ENCODE results near the gene STAT4.

The STAT4 gene, protein sequence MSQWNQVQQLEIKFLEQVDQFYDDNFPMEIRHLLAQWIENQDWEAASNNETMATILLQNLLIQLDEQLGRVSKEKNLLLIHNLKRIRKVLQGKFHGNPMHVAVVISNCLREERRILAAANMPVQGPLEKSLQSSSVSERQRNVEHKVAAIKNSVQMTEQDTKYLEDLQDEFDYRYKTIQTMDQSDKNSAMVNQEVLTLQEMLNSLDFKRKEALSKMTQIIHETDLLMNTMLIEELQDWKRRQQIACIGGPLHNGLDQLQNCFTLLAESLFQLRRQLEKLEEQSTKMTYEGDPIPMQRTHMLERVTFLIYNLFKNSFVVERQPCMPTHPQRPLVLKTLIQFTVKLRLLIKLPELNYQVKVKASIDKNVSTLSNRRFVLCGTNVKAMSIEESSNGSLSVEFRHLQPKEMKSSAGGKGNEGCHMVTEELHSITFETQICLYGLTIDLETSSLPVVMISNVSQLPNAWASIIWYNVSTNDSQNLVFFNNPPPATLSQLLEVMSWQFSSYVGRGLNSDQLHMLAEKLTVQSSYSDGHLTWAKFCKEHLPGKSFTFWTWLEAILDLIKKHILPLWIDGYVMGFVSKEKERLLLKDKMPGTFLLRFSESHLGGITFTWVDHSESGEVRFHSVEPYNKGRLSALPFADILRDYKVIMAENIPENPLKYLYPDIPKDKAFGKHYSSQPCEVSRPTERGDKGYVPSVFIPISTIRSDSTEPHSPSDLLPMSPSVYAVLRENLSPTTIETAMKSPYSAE

DNA sequence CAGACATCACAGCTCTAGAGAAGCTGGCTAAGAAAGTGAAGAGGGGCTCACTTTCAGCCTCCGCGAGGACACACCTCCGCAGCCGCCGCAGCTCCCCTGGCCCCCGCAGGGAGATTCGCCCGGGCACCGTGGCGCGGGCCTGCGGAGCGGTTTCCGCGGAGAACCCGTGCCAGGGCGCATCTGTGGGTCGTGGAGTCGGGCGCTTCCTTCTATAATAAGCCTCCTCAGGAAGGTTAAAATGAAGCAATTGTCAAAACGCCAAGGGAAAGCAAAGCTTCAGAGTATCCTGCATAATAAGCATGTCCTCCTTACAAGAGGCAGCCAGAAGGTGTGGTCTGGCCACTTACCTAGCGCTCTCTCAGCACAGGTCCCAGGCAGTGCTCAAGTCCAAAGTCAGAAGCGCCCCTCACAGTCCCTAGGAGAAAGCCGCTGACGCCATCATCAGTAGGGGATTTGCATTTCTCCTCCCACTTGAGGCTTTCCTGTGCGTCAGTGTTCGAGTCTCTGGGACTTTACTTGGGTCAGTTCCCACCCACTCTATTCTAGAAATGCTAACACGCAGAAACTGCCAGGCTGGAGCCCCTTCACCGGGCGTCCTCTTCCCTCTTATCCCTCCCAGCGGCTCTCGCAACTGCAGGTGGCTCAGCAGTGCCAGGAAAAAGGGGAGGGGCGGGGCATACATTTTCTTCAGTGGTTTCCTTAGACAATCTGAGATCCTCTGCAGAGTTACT, at the start of gene STAT4:
STAT4 (minus strand) TSS at position 395 of the 731 bp plus-strand sequence. CDS start 2,791 bp downstream, outside the sequence.
- DNase-seq (ENCODE audit: low read depth in 1 of 2, low spot score in 1 of 2): peak; percentile 44 to 50

DNA sequence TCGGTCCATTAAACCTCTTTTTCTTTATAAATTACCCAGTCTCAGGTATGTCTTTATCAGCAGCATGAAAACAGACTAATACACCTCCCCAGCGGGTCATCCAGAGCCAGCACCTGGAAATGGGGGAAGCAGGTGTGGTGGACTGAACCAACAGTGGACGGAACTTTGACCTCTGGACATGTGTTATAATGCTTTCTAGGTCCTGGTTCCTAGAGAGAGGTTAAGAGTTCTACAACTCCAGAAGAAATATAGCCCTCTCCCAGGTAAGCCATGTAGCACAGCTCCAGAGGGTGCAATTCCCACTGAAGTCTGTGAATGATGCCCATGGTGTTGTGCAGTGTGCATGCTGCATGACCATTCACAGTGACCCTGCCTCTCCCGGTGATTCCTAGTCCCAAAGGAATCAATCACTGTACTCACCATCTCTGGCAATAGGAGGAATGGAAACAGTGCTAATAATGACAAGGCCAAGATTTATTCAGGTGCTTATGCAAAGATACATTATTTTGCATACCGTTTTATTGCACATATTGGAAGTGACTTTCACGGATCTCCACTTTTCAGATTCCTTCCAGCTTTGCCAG, 49.2 kb upstream of the STAT4 start:
- DNase-seq (ENCODE audit: low read depth in 1 of 2, low spot score in 1 of 2): no peak

DNA sequence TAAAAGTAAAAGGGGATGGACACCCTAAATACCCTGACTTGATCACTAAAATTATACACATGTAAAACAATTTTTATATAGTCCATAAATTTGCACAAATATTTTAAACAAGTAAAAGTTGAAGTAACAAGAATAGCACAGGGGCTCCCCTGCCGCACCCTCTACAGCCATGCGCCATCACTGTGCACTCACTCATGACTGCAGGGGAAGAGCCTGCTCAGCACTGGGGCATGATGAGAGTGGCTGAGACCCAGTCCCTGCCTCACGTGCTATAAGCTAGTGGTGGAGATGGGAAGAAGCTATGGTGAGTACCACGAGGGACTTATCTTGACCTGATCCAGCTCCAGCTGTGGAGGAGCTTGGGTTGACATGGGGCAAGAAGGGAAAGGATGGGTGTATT, 47.5 kb upstream of the STAT4 start:
- DNase-seq (ENCODE audit: low read depth in 1 of 2, low spot score in 1 of 2): no peak

- no peak for DNase-seq (ENCODE audit: low read depth in 1 of 2, low spot score in 1 of 2)
Observed at GRCh38 chr2:191197096-191197495, 46.3 kb upstream of the STAT4 start.

DNA sequence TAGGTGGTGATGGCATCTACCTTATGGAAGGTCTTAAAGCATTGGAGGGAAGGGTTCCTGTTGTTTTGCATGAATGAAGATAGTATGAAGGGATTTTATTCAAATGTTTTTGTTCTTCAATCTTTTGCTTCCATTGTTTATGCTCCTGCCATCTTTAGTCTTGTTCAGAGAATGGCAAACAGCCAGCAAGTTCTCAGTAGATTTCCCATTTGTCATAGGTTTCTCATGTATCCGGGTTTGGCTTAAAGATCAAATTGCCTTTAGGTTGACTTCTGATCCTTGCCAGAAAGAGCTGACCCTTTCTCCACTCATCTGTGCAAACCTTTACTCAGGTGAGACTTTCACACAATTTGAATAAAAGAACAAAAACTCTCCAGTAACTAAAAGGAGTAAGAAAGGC, 44.2 kb upstream of the STAT4 start:
- no peak for DNase-seq (ENCODE audit: low read depth in 1 of 2, low spot score in 1 of 2)

- DNase-seq (ENCODE audit: low read depth in 1 of 2, low spot score in 1 of 2): no peak
Observed at GRCh38 chr2:191190861-191191552, 40.2 kb upstream of the STAT4 start.

GRCh38 chr2:191190435-191190834, 39.6 kb upstream of the STAT4 start:
- no peak for DNase-seq (ENCODE audit: low read depth in 1 of 2, low spot score in 1 of 2)

DNA sequence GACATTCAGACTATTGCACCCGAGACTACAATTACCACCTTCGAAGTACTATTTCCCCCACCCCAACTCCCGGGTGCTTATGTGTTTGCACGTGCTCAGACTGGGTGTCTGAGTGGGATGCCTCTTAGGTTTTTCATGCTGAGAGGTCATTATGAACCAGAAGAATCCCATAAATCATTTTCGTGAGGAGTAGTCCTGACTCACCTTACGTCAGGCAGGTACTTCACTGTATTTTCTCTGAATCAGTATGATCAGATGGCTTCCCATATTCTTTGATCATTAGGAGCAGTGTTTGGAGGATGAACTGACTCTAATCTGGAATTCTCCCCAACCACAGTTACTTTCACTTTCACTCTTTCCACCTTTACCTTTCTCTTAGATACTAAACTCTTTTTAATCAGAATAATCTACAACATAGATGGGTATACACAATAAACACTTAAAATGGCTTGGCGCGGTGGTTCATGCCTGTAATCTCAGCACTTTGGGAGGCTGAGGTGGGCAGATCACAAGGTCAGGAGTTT, 38.4 kb upstream of the STAT4 start:
- DNase-seq (ENCODE audit: low read depth in 1 of 2, low spot score in 1 of 2): no peak

DNA sequence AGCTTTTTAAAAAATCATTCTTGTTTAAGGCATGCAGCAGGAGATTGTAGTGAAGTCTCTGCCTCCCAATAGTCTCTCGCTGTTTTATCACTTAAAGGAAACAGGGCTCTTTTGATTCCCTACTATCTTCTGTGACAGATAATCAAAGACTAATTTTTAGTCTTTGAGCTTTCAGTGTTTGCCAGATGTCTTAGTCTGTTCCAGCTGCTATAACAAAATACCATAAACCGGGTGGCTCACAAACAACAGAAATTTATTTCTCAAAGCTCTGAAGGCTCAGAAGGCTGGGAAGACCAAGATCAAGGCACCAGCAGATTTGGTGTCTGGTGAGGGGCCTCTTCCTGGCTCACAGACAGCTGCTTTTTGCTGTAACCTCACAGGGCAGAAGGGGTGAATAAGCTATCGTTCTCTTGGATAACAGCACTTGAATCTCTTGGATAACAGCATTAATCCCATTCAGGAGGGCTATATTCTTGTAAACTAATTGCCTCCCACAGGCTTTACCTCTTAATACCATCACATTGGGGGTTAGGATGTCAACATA, 37.8 kb upstream of the STAT4 start:
- no peak for DNase-seq (ENCODE audit: low read depth in 1 of 2, low spot score in 1 of 2)

- no peak for DNase-seq (ENCODE audit: low read depth in 1 of 2, low spot score in 1 of 2)
Observed at GRCh38 chr2:191187105-191187829, 36.5 kb upstream of the STAT4 start.

DNA sequence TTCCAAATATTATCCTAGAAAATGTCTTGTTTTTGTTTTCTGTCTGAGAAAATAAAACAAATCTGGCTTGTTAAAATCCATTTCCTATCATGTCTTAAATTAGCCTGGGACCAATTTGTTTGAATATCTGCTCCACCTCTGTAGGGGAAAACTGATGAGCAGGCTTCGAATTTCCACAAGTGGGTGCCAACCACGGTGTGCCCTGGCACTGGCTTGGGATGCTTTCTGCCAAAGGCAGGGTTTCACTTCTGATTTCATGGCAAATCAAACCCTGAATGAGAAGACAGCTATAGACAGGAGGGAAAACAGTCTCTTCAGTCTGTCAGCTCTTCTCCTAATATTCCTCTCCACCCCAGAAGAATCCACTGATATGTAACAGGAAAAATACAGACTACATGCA, 33.7 kb upstream of the STAT4 start:
- no peak for DNase-seq (ENCODE audit: low read depth in 1 of 2, low spot score in 1 of 2)

DNA sequence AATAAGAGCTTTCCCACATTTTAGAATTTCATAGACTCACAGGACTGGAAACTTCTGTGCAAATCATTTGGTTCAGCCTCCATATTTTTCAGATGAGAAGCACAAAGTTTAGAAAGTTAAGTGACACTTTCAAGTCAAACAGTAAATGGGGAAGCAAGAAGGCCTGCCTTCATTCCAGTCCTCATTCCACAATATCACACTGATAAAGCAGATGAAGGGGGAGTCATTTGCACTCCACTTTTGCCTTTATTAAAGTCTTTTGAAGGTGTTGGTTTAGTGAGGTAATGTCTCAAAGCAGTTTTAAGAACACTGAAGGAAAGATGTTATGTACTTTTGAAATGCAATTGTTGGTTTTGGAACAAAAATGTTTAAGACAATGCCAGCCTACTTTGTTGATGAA, 32.7 kb upstream of the STAT4 start:
- DNase-seq (ENCODE audit: low read depth in 1 of 2, low spot score in 1 of 2): no peak

DNA sequence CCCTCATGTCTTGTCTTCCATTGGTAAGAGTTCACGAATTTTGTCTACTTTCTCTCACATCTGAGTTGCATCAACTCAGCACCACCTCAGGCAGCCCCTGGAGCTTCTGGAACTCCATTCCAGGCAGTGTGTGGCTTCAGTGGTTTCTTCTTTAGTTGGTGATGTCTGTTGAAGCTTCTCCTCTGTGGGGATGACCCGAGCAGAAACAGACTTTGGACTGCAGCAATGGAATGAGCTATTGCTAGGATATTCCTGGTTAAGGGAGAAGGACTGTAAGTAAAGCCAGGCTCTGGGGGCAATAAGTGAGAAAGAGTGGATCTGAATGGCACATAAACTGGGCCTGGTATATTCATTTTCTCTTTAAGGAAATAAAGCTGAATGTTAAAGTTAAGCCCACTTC, 32.3 kb upstream of the STAT4 start:
- DNase-seq (ENCODE audit: low read depth in 1 of 2, low spot score in 1 of 2): no peak

DNA sequence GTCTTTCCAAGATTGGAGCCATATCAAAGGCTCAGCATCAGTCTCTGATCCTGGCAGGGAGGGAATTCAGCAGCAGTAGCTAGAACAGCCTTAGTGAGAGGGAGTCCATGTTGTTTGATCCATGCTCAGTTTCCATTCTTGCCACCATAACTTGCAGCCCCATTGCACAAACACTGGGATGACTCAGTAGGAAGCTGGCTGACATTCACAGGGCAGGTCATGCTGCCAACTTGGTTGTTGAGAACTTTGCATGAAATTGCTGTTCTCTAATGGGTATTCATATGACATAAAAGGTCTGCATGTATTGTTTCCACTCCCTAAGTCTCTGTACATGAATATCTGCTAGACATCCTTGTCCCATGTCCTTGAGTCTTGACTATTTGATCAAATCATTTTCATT, 29.9 kb upstream of the STAT4 start:
- DNase-seq (ENCODE audit: low read depth in 1 of 2, low spot score in 1 of 2): no peak

DNA sequence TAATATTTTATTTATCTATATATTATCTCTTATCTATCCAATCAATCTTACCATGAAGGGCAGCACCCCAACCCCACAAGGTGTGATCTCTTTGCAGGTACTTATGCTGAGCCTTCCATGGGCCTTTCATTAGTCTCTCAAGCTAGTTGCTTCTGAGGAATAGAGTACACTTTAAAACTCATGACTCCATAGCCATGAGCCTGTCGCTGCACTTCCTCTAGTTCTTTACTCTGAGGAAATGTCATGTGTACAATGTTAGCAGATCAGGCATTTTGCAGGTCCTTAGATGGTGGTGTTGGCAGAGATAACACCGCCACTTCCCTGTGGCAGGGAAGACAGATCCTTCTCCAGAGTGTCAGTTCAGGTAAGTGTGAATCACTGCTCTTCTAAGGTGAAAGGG, 29.5 kb upstream of the STAT4 start:
- DNase-seq (ENCODE audit: low read depth in 1 of 2, low spot score in 1 of 2): no peak

- no peak for DNase-seq (ENCODE audit: low read depth in 1 of 2, low spot score in 1 of 2)
Observed at GRCh38 chr2:191178806-191179514, 28.2 kb upstream of the STAT4 start.

GRCh38 chr2:191177751-191178736, 27.2 kb upstream of the STAT4 start:
- DNase-seq (ENCODE audit: low read depth in 1 of 2, low spot score in 1 of 2): no peak
